K562 (cell line): ENCODE measurements around the gene NSMF. TPM values are rescaled to one million over a fixed set of nuclear protein-coding genes. Genes with fewer than 3 reads are reported as not detected.
A peak's percentile ranks its signal among the peaks of the same experiment; 100 is the strongest.

Source experiments
- CEBPZ ChIP-seq: fragments of 150-350 bp; IDR thresholded peaks from 2 replicates; pipeline ENCODE4 v1.6.1; 2014; ENCODE audit warnings: low read depth, mild to moderate bottlenecking, low read length, borderline replicate concordance
- FOXK1 ChIP-seq: sonication (generic); formaldehyde crosslinking; IDR thresholded peaks from 2 replicates; pipeline ENCODE4 v1.8.0; 2022; ENCODE audit warnings: missing genetic modification reagents, mild to moderate bottlenecking, borderline replicate concordance
- GTF2A2 ChIP-seq: IDR thresholded peaks from 2 replicates; pipeline ENCODE4 v1.6.1; 2016; ENCODE audit warnings: mild to moderate bottlenecking, missing genetic modification characterization, missing compliant biosample characterization
- IRF9 ChIP-seq: fragments of 450-650 bp; IDR thresholded peaks from 2 replicates; pipeline ENCODE4 v1.6.1; 2016; ENCODE audit warnings: missing biosample characterization, missing genetic modification characterization
- MAX ChIP-seq: sonication (generic); formaldehyde crosslinking; IDR thresholded peaks from 2 replicates; pipeline ENCODE4 v1.9.0; 2022; ENCODE audit warnings: mild to moderate bottlenecking, missing genetic modification reagents
- NFRKB ChIP-seq: fragments of 450-650 bp; IDR thresholded peaks from 2 replicates; pipeline ENCODE4 v1.6.1; 2016; ENCODE audit warnings: low read depth
- STAT6 ChIP-seq: sonication (generic); formaldehyde crosslinking; IDR thresholded peaks from 2 replicates; pipeline ENCODE4 v1.8.1; 2023; ENCODE audit warnings: mild to moderate bottlenecking, missing genetic modification reagents
- ZBTB40 ChIP-seq, 2 experiments: fragments of 450-650 bp in 1 of 2; sonication (generic) in 1 of 2; formaldehyde crosslinking in 1 of 2; IDR thresholded peaks; 2 replicates each; pipeline versions ENCODE4 v1.7.1 to v1.9.0; 2016 to 2022; ENCODE audit warnings: inconsistent platforms in 1 of 2, mild to moderate bottlenecking in 1 of 2, missing genetic modification reagents in 1 of 2
- ZNF263 ChIP-seq: sonication (generic); formaldehyde crosslinking; IDR thresholded peaks from 2 replicates; pipeline ENCODE4 v1.8.0; 2022; ENCODE audit warnings: mild to moderate bottlenecking, missing genetic modification reagents, borderline replicate concordance
- polyA plus RNA-seq, 8 experiments: library from polyadenylated mRNA; depleted of rRNA in 4 of 8; stranded (reverse) in 5 of 8; unstranded in 3 of 8; fragments of >200 nt; fragmentation: Nextera tagmentation in 2 of 8; fragmentation: Illumina TruSeq in 1 of 8; extraction: Ambion mirVana in 2 of 8; extraction: Trizol in 1 of 8; gene quantifications; 2 replicates each; pipeline versions ENCODE4 v1.2.1 to v1.2.3, GENCODE V29; 2011 to 2014; ENCODE audit warnings: inconsistent platforms in 1 of 8, missing spikeins in 1 of 8
- total RNA-seq, 7 experiments: library from RNA; depleted of rRNA in 6 of 7; stranded (reverse); fragments of >200 nt in 6 of 7; fragmentation: Illumina TruSeq in 2 of 7; extraction: Trizol in 2 of 7; gene quantifications; 2 replicates each; pipeline versions ENCODE4 v1.2.1 to v1.2.3, GENCODE V29; 2011 to 2021; ENCODE audit warnings: low replicate concordance in 1 of 7

The NSMF gene
- total and polyA plus RNA-seq, 9 of the 15 experiments (the other 6 are each of a cell fraction or from before 2014, with no cell fraction given): 0.20 to 82.7 (median 29.3) TPM

GRCh38 chr9:137482094-137482781 is 23.1 kb upstream of the NSMF start (continued):
- TF ChIP-seq STAT6 (CRISPR knock-in tag): no peak
- TF ChIP-seq FOXK1 (CRISPR knock-in tag): no peak
- peak; percentile 43; the same call in 1 of the 2 replicates for TF ChIP-seq NFRKB
- TF ChIP-seq IRF9: no peak
- no peak for TF ChIP-seq GTF2A2 (tag)
- TF ChIP-seq ZBTB40 (IDR thresholded peaks at IDR 0.05): 0 out of 2 replicates have a peak, but pooled peaks have one; percentile 25
- TF ChIP-seq ZBTB40 (CRISPR knock-in tag; IDR thresholded peaks at IDR 0.05): no peak
- no peak for TF ChIP-seq CEBPZ
- peak; percentile 38; the same call in 1 of the 2 replicates for TF ChIP-seq ZNF263
- peak; percentile 72 for TF ChIP-seq MAX (CRISPR knock-in tag)
